OCI-LY1 (cell line): ENCODE data around the gene RNFT1.

Experiments
- EZH2 ChIP-seq: fragments of 200-600 bp; sonication (generic), shearing (Covaris generic); IDR thresholded peaks from 2 replicates; pipeline ENCODE4 v1.8.0; 2017; ENCODE audit warnings: borderline replicate concordance, mixed run types, mild to moderate bottlenecking, antibody characterized with exemption, low read length, moderate library complexity, mixed read lengths
- TF ChIP-seq, protein P1 (sequence below): fragments of 200-600 bp; sonication (generic), shearing (Covaris generic); IDR thresholded peaks from 2 replicates; pipeline ENCODE4 v1.5.1; 2017; ENCODE audit warnings: mild to moderate bottlenecking, antibody characterized with exemption, low read length, moderate library complexity, mixed read lengths

DNA sequence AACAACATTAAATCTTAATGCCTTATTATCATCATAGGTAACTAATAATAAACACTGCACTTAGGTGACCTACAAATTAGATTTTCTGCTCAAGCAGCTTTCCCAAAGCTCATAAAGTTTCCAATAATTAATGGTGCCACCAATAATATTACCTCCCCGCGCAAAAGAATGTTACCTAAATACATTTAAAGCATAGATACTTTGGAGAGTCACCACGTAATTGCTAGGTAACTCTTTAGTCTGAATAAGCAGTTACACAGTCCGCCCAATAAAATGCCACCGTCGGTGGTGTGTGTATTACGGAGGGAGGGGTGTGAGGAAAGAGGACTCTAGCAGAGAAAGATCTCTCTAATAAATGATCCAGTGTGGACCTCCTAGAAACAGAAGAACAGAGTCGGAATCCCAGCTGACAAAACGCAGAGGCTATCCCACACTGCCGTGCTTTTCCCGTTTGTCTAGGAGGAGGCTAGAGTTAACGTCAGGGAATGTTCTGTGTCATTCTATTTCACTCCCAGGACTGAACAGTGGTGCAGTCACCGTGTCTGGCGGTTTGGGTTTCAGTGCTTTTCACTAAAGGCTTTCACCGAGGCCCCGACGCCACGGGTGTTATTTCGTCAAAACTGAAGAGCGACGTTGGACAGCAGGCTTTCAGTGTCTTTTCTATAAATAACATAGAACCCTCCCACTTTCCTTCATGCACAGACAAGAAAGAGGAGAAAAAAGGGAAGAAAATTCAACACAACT lies 630 bp downstream of the RNFT1 start:
- TF ChIP-seq, protein P1, sequence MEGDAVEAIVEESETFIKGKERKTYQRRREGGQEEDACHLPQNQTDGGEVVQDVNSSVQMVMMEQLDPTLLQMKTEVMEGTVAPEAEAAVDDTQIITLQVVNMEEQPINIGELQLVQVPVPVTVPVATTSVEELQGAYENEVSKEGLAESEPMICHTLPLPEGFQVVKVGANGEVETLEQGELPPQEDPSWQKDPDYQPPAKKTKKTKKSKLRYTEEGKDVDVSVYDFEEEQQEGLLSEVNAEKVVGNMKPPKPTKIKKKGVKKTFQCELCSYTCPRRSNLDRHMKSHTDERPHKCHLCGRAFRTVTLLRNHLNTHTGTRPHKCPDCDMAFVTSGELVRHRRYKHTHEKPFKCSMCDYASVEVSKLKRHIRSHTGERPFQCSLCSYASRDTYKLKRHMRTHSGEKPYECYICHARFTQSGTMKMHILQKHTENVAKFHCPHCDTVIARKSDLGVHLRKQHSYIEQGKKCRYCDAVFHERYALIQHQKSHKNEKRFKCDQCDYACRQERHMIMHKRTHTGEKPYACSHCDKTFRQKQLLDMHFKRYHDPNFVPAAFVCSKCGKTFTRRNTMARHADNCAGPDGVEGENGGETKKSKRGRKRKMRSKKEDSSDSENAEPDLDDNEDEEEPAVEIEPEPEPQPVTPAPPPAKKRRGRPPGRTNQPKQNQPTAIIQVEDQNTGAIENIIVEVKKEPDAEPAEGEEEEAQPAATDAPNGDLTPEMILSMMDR: no peak
- TF ChIP-seq EZH2: no peak
